ENCODE results near the gene SDCCAG8. TPM values are rescaled to one million over a fixed set of nuclear protein-coding genes. Genes with fewer than 3 reads are reported as not detected.

Gene SDCCAG8
- total RNA-seq, 2 donors from 2014 or later, result 41.7 to 55.6 TPM

- DNase-seq (ENCODE audit: low spot score), result no peak
- Histone ChIP-seq H3K4me1 (replicated peaks) (no peaks in the 10 kb centered on the region), H3K9me3 (no peaks in the 10 kb centered on the region), H3K27me3 (replicated peaks; ENCODE audit: insufficient read depth) (no peaks in the 10 kb centered on the region), H3K36me3 (no peaks in the 10 kb centered on the region), H3K4me3 (no peak overlapping the region), H3K27ac (no peak overlapping the region)
- WGBS, result 72% methylated on average over 4 of the region's 4 CpGs
- TF ChIP-seq POLR2A (IDR thresholded peaks at IDR 0.05) (no peak), POLR2AphosphoS5 (IDR thresholded peaks at IDR 0.05) (no peak), CTCF (IDR thresholded peaks at IDR 0.05) (no peak)
- intact Hi-C loops (cut with DNase I), result no loop called here
These were observed 192.0 kb downstream of the SDCCAG8 start for GRCh38 chr1:243447844-243448243.

GRCh38 chr1:243449373-243449772 is 193.5 kb downstream of the SDCCAG8 start:
- no peak for DNase-seq (ENCODE audit: low spot score)
- Histone ChIP-seq H3K27ac (no peak overlapping the region), H3K27me3 (replicated peaks; ENCODE audit: insufficient read depth) (no peaks in the 10 kb centered on the region), H3K9me3 (no peaks in the 10 kb centered on the region), H3K4me1 (replicated peaks) (no peaks in the 10 kb centered on the region), H3K4me3 (no peak overlapping the region), H3K36me3 (no peaks in the 10 kb centered on the region)
- WGBS, result 90% methylated on average over 6 of the region's 6 CpGs
- intact Hi-C loops (cut with DNase I), result no loop called here
- TF ChIP-seq POLR2AphosphoS5 (IDR thresholded peaks at IDR 0.05), result no peak
- no peak for TF ChIP-seq CTCF (IDR thresholded peaks at IDR 0.05)
- TF ChIP-seq POLR2A (IDR thresholded peaks at IDR 0.05), result no peak

GRCh38 chr1:243452092-243452491 is 196.3 kb downstream of the SDCCAG8 start:
- no peak overlapping the region for H3K4me3 ChIP-seq
- no peaks in the 10 kb centered on the region for H3K27me3 ChIP-seq (replicated peaks; ENCODE audit: insufficient read depth)
- TF ChIP-seq CTCF (IDR thresholded peaks at IDR 0.05), result no peak
- TF ChIP-seq POLR2AphosphoS5 (IDR thresholded peaks at IDR 0.05), result no peak
- TF ChIP-seq POLR2A (IDR thresholded peaks at IDR 0.05), result no peak
- H3K36me3 ChIP-seq, result no peaks in the 10 kb centered on the region
- 89% methylated on average over 2 of the region's 2 CpGs for WGBS
- no peak overlapping the region for H3K27ac ChIP-seq
- no peaks in the 10 kb centered on the region for H3K4me1 ChIP-seq (replicated peaks)
- DNase-seq (ENCODE audit: low spot score), result no peak
- H3K9me3 ChIP-seq, result no peaks in the 10 kb centered on the region
- intact Hi-C loops (cut with DNase I), result no loop called here

- Histone ChIP-seq H3K4me3 (no peak overlapping the region), H3K9me3 (no peaks in the 10 kb centered on the region), H3K27me3 (replicated peaks; ENCODE audit: insufficient read depth) (no peaks in the 10 kb centered on the region), H3K27ac (no peak overlapping the region), H3K36me3 (no peaks in the 10 kb centered on the region), H3K4me1 (replicated peaks) (no peaks in the 10 kb centered on the region)
- DNase-seq (ENCODE audit: low spot score), result no peak
- intact Hi-C loops (cut with DNase I), result no loop called here
- WGBS, result 75% methylated on average over 17 of the region's 17 CpGs
- TF ChIP-seq POLR2A (IDR thresholded peaks at IDR 0.05) (no peak), POLR2AphosphoS5 (IDR thresholded peaks at IDR 0.05) (no peak), CTCF (IDR thresholded peaks at IDR 0.05) (no peak)
These were observed 198.6 kb downstream of the SDCCAG8 start for GRCh38 chr1:243454328-243454997.
